NOMO-1 treated with DMSO at 0.1 percent for 48 hours (cell line): ENCODE results near the gene RARB.

Source experiments
- DNase-seq: peaks from one replicate; lab custom pipeline; 2025; ENCODE audit not compliant: unreplicated experiment; lab: John Stamatoyannopoulos, UW

Gene RARB

GRCh38 chr3:25447285-25447684 lies 19.2 kb downstream of the RARB start:
- no peak for DNase-seq

GRCh38 chr3:25447925-25448324 lies 19.9 kb downstream of the RARB start:
- DNase-seq = no peak

- DNase-seq = no peak
Observed at GRCh38 chr3:25448750-25449692, 21.0 kb downstream of the RARB start.

GRCh38 chr3:25449857-25450256 lies 21.8 kb downstream of the RARB start:
- no peak for DNase-seq

GRCh38 chr3:25452192-25452591 lies 24.1 kb downstream of the RARB start:
- DNase-seq = no peak

GRCh38 chr3:25452740-25453139 lies 24.7 kb downstream of the RARB start:
- no peak for DNase-seq

- no peak for DNase-seq
Observed at GRCh38 chr3:25453619-25454004, 25.5 kb downstream of the RARB start.

- DNase-seq = no peak
Observed at GRCh38 chr3:25454005-25454927, 26.2 kb downstream of the RARB start.

GRCh38 chr3:25455441-25456132 lies 27.5 kb downstream of the RARB start:
- no peak for DNase-seq

GRCh38 chr3:25456723-25457670 lies 28.9 kb downstream of the RARB start:
- DNase-seq = no peak

GRCh38 chr3:25457671-25458419 lies 29.8 kb downstream of the RARB start:
- no peak for DNase-seq

GRCh38 chr3:25458420-25458814 lies 30.4 kb downstream of the RARB start:
- no peak for DNase-seq

GRCh38 chr3:25460751-25461150 lies 32.7 kb downstream of the RARB start:
- DNase-seq = peak; percentile 24

- DNase-seq = no peak
Observed at GRCh38 chr3:25461946-25462345, 33.9 kb downstream of the RARB start.

- no peak for DNase-seq
Observed at GRCh38 chr3:25462495-25462894, 34.4 kb downstream of the RARB start.

- no peak for DNase-seq
Observed at GRCh38 chr3:25463836-25464418, 35.9 kb downstream of the RARB start.

GRCh38 chr3:25465266-25465860 lies 37.3 kb downstream of the RARB start:
- no peak for DNase-seq

GRCh38 chr3:25468866-25469319 lies 40.8 kb downstream of the RARB start:
- DNase-seq = no peak

- no peak for DNase-seq
Observed at GRCh38 chr3:25469558-25469957, 41.5 kb downstream of the RARB start.
